ENCODE measurements around the gene RILPL1. TPM values are rescaled to one million over a fixed set of nuclear protein-coding genes. Genes with fewer than 3 reads are reported as not detected.
"Not testable (repeated sequence)": the region's sequence is repeated elsewhere in the genome, so short reads cannot be mapped to it uniquely, and the experiment has no call there.

The RILPL1 gene
- polyA plus RNA-seq, 1 donor = 9.7 TPM

DNA sequence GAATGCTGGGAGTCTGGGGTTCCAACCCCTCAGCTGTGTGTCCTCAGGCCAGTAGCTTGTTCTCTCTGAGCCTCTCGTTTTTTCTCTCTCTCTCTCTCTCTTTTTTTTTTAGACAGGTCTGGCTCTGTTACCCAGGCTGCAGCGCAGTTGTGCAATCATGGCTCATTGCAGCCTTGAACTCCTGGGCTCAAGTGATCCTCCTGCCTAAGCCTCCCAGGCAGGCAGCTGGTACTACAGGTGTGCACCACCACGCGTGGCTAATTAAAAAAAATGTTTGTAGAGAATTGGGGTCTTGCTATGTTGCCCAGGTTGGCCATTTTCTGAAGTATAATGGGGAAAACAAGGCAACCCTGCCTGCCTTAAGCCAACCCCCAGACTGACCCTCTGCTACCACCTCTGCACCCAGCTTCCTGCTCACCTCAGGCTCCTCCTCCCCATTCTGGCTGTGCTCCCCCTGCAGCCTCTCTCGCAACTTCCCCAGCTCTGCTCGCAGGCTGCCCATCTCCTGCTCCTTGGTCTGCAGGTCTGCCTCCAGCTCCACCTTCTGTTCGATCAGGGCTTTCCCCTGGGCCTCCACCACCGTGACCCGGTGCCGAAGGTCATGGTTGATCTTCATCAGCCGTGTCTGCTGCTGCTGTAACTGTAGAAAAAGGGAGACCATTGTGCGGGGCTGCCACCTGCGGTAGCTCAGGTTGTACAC lies 35.2 kb downstream of the RILPL1 start:
- Histone ChIP-seq H3K27me3 (ENCODE audit: control insufficient read depth, insufficient read depth, low read length) (no peaks in the 10 kb centered on the region), H3K4me3 (ENCODE audit: low read length) (no peak overlapping the region), H3K4me1 (ENCODE audit: control insufficient read depth, insufficient read depth, low read length) (no peaks in the 10 kb centered on the region), H3K27ac (ENCODE audit: low read length) (no peak overlapping the region), H3K9me3 (ENCODE audit: control insufficient read depth, low read depth, low read length) (no peaks in the 10 kb centered on the region), H3K36me3 (ENCODE audit: control insufficient read depth, insufficient read depth, low read length) (peaks cover 12% of the 10 kb centered on the region)
- DNase-seq = no peak
- WGBS (ENCODE audit: insufficient coverage, low lambda C conversion rate) = no CpG with 5 or more reads among the region's 13 CpGs

DNA sequence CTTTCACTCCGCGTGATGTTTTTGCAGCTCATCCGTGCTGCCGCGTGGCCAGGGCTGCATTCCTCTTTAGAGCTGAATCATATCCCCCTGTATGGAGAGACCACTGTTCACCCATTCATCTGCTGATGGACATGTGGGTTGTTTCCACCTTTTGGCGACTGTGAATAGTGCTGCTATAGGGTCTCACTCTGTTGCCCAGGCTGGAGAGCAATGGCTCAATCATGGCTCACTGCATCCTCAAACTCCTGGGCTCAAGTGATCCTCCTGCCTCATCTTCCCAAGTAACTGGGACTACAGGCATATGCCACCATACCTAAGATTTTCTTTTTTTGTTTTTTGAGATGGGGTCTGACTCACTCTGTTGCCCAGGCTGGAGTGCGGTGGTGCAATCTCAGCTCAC lies 36.5 kb downstream of the RILPL1 start:
- no peak for DNase-seq
- Histone ChIP-seq H3K4me1 (ENCODE audit: control insufficient read depth, insufficient read depth, low read length) (no peaks in the 10 kb centered on the region), H3K27me3 (ENCODE audit: control insufficient read depth, insufficient read depth, low read length) (no peaks in the 10 kb centered on the region), H3K36me3 (ENCODE audit: control insufficient read depth, insufficient read depth, low read length) (peaks cover 12% of the 10 kb centered on the region), H3K4me3 (ENCODE audit: low read length) (no peak overlapping the region), H3K27ac (ENCODE audit: low read length) (no peak overlapping the region), H3K9me3 (ENCODE audit: control insufficient read depth, low read depth, low read length) (no peaks in the 10 kb centered on the region)
- WGBS (ENCODE audit: insufficient coverage, low lambda C conversion rate) = no CpG with 5 or more reads among the region's 7 CpGs

GRCh38 chr12:123494124-123494851 lies 39.2 kb downstream of the RILPL1 start:
- Histone ChIP-seq H3K36me3 (ENCODE audit: control insufficient read depth, insufficient read depth, low read length) (peaks cover 12% of the 10 kb centered on the region), H3K4me3 (ENCODE audit: low read length) (no peak overlapping the region), H3K27ac (ENCODE audit: low read length) (no peak overlapping the region), H3K4me1 (ENCODE audit: control insufficient read depth, insufficient read depth, low read length) (no peaks in the 10 kb centered on the region), H3K9me3 (ENCODE audit: control insufficient read depth, low read depth, low read length) (no peaks in the 10 kb centered on the region), H3K27me3 (ENCODE audit: control insufficient read depth, insufficient read depth, low read length) (no peaks in the 10 kb centered on the region)
- WGBS (ENCODE audit: insufficient coverage, low lambda C conversion rate) = no CpG with 5 or more reads among the region's 18 CpGs
- no peak for DNase-seq

- not testable (repeated sequence) for H3K4me3 ChIP-seq (ENCODE audit: low read length); H3K36me3 ChIP-seq (ENCODE audit: control insufficient read depth, insufficient read depth, low read length); H3K9me3 ChIP-seq (ENCODE audit: control insufficient read depth, low read depth, low read length); H3K27ac ChIP-seq (ENCODE audit: low read length); H3K4me1 ChIP-seq (ENCODE audit: control insufficient read depth, insufficient read depth, low read length); DNase-seq; H3K27me3 ChIP-seq (ENCODE audit: control insufficient read depth, insufficient read depth, low read length)
- no CpG with 5 or more reads among the region's 7 CpGs for WGBS (ENCODE audit: insufficient coverage, low lambda C conversion rate)
Measured at GRCh38 chr12:123492339-123493039, 41.0 kb downstream of the RILPL1 start.

GRCh38 chr12:123491481-123491880 lies 42.0 kb downstream of the RILPL1 start:
- Histone ChIP-seq H3K27me3 (ENCODE audit: control insufficient read depth, insufficient read depth, low read length) (no peaks in the 10 kb centered on the region), H3K9me3 (ENCODE audit: control insufficient read depth, low read depth, low read length) (no peaks in the 10 kb centered on the region), H3K4me3 (ENCODE audit: low read length) (no peak overlapping the region), H3K4me1 (ENCODE audit: control insufficient read depth, insufficient read depth, low read length) (no peaks in the 10 kb centered on the region), H3K36me3 (ENCODE audit: control insufficient read depth, insufficient read depth, low read length) (peaks cover 3% of the 10 kb centered on the region), H3K27ac (ENCODE audit: low read length) (no peak overlapping the region)
- WGBS (ENCODE audit: insufficient coverage, low lambda C conversion rate) = 100% methylated on average over 1 of the region's 13 CpGs
- no peak for DNase-seq

DNA sequence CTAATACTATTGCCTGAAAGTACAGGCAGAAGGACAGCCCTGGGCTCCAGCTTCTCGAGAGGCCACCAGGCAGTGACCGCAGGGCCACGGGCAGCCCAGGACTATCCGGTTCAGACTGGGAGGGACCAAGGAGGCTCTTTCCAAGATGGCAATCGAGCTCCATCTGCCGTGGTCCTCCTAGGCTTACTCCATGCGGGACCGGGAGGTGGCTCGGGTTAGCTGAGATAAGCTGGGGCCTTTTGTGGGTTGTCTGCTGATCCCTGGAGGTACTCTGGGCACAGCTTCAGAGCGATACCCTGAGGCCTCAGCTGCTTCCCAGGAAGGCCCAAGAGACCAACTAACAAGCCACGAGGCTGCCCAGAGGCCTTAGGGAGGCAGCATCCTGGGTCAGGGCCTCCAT lies 42.5 kb downstream of the RILPL1 start:
- no CpG with 5 or more reads among the region's 11 CpGs for WGBS (ENCODE audit: insufficient coverage, low lambda C conversion rate)
- Histone ChIP-seq H3K27ac (ENCODE audit: low read length) (no peak overlapping the region), H3K9me3 (ENCODE audit: control insufficient read depth, low read depth, low read length) (no peaks in the 10 kb centered on the region), H3K4me1 (ENCODE audit: control insufficient read depth, insufficient read depth, low read length) (no peaks in the 10 kb centered on the region), H3K27me3 (ENCODE audit: control insufficient read depth, insufficient read depth, low read length) (no peaks in the 10 kb centered on the region), H3K36me3 (ENCODE audit: control insufficient read depth, insufficient read depth, low read length) (no peaks in the 10 kb centered on the region), H3K4me3 (ENCODE audit: low read length) (no peak overlapping the region)
- no peak for DNase-seq

DNA sequence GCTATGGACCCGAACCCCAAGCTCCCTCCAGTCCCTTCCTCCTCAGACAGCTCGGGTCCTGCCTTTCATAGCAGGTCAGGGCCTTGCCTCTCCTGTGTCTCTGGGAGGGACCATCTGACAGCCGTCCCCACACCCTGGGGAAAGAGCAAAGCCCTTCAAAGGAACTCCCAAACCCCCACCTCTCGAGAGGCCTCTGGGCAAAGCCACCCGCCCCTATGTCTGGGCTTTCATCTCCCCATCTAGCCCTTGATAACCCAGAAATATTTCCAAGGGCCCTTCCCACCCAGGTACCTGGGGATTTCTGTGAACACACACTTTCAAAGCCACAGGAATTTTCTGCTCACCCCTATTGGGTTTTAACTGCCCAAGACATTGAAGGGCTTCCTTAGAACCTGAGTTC lies 43.4 kb downstream of the RILPL1 start:
- DNase-seq = no peak
- no peaks in the 10 kb centered on the region for H3K27me3 ChIP-seq (ENCODE audit: control insufficient read depth, insufficient read depth, low read length)
- H3K4me1 ChIP-seq (ENCODE audit: control insufficient read depth, insufficient read depth, low read length) = no peaks in the 10 kb centered on the region
- no peak overlapping the region for H3K4me3 ChIP-seq (ENCODE audit: low read length)
- H3K36me3 ChIP-seq (ENCODE audit: control insufficient read depth, insufficient read depth, low read length) = no peaks in the 10 kb centered on the region
- WGBS (ENCODE audit: insufficient coverage, low lambda C conversion rate) = no CpG with 5 or more reads among the region's 5 CpGs
- no peaks in the 10 kb centered on the region for H3K9me3 ChIP-seq (ENCODE audit: control insufficient read depth, low read depth, low read length)
- no peak overlapping the region for H3K27ac ChIP-seq (ENCODE audit: low read length)

GRCh38 chr12:123489580-123489979 lies 43.9 kb downstream of the RILPL1 start:
- no peak overlapping the region for H3K4me3 ChIP-seq (ENCODE audit: low read length)
- WGBS (ENCODE audit: insufficient coverage, low lambda C conversion rate) = no CpG with 5 or more reads among the region's 6 CpGs
- no peaks in the 10 kb centered on the region for H3K36me3 ChIP-seq (ENCODE audit: control insufficient read depth, insufficient read depth, low read length)
- no peak overlapping the region for H3K27ac ChIP-seq (ENCODE audit: low read length)
- no peaks in the 10 kb centered on the region for H3K9me3 ChIP-seq (ENCODE audit: control insufficient read depth, low read depth, low read length)
- DNase-seq = no peak
- no peaks in the 10 kb centered on the region for H3K27me3 ChIP-seq (ENCODE audit: control insufficient read depth, insufficient read depth, low read length)
- H3K4me1 ChIP-seq (ENCODE audit: control insufficient read depth, insufficient read depth, low read length) = no peaks in the 10 kb centered on the region

- no peaks in the 10 kb centered on the region for H3K27me3 ChIP-seq (ENCODE audit: control insufficient read depth, insufficient read depth, low read length)
- no peak for DNase-seq
- H3K36me3 ChIP-seq (ENCODE audit: control insufficient read depth, insufficient read depth, low read length) = peaks cover 5% of the 10 kb centered on the region
- H3K4me3 ChIP-seq (ENCODE audit: low read length) = no peak overlapping the region
- no peaks in the 10 kb centered on the region for H3K4me1 ChIP-seq (ENCODE audit: control insufficient read depth, insufficient read depth, low read length)
- 100% methylated on average over 1 of the region's 20 CpGs for WGBS (ENCODE audit: insufficient coverage, low lambda C conversion rate)
- no peaks in the 10 kb centered on the region for H3K9me3 ChIP-seq (ENCODE audit: control insufficient read depth, low read depth, low read length)
- no peak overlapping the region for H3K27ac ChIP-seq (ENCODE audit: low read length)
Measured at GRCh38 chr12:123488539-123489230, 44.8 kb downstream of the RILPL1 start.

- Histone ChIP-seq H3K27me3 (ENCODE audit: control insufficient read depth, insufficient read depth, low read length) (no peaks in the 10 kb centered on the region), H3K4me1 (ENCODE audit: control insufficient read depth, insufficient read depth, low read length) (no peaks in the 10 kb centered on the region), H3K4me3 (ENCODE audit: low read length) (no peak overlapping the region), H3K27ac (ENCODE audit: low read length) (no peak overlapping the region), H3K36me3 (ENCODE audit: control insufficient read depth, insufficient read depth, low read length) (peaks cover 5% of the 10 kb centered on the region), H3K9me3 (ENCODE audit: control insufficient read depth, low read depth, low read length) (no peaks in the 10 kb centered on the region)
- DNase-seq = no peak
- no CpG with 5 or more reads among the region's 6 CpGs for WGBS (ENCODE audit: insufficient coverage, low lambda C conversion rate)
Measured at GRCh38 chr12:123487428-123487827, 46.1 kb downstream of the RILPL1 start.
